ENCODE results near the gene NTM.
"Not testable (repeated sequence)": the region's sequence is repeated elsewhere in the genome, so short reads cannot be mapped to it uniquely, and the experiment has no call there.

The NTM gene

DNA sequence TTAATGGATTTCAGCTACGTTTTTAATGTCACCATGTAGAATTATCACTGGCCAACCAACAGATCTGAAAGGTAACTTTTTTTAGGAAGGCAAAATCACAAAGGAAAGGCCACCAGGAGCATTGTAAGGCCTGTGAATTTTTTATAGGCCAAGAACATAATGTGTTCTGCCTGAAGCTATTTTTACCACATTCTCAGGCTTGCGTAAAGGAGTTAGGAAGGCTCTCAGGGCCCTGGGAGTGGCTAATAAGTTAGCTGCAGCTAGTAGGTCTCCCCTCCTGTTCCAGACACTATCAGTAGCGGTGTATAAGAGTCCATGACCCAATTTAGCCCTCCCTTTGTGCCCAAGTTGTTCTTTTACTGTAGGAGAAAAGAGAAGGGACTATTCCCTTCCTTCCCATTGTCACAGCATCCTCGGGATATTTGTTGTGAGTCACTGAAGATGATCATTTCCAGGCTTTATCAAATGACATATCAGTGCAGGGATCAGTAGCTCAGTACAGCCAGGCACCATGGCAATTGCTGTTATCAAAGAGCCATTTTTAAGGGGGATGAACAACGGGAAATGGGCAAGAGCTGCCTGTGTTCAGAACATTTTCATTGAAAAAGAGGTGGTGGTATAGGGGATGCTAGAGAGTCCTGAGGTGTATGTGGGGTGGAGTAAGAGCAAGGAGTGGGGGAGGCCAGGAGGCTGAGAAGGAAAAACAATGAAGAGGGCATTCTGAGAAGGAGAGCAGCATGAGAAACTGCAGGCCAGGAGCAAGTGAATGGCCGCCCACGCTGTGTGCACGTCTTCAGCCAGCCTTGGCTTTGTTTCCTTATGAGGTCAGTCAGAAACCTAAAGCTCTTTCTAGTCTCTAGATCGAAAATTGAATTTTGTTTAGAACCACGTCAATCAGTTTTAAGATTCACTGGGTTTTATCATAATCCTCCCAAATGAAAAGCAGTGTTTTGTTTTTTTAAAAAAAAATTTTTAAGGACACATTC lies 940.3 kb downstream of the NTM start:
- no peak for DNase-seq

DNA sequence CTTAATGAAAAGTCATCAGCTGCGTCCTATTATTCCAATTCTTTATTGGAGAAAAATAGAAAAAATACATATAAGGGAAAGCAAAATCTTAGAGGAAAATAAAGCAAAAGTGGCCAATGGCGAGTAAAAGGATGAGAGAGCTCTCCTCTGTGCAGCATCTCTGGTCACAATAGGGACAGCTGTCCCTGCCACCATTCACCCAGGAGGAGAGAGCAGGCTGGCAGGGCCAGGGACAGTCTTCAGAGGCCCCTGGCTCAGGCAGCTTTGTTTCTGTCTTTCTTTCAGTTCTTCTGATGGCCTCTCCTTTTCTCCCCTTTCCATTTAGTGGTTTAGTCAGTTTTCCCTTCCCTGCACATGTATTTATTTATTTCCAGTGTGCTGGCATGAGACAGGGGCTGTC lies 941.3 kb downstream of the NTM start:
- no peak for DNase-seq

- no peak for DNase-seq
These were observed 941.7 kb downstream of the NTM start for GRCh38 chr11:132312161-132312560.

DNA sequence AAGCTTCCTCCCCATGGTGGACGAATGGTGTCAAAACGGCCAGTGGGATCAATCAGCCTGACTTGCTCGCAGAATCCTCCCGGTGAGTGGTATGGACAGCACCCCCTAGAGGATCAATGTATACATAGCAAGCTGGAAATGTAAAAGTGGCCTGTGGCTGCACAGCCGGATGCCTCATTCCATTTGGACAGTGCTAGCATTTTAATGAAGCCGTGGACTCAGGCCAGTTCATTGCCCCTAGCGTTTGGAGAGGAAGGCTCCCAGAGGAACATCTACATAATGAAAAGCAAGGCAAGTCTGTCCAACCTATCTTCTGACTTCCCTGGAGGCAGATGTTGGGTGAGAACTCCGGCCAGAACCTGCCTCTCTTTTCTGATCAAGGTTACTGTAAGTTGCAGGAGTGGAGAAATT lies 942.3 kb downstream of the NTM start:
- DNase-seq, result no peak

GRCh38 chr11:132314911-132315455 lies 944.6 kb downstream of the NTM start:
- DNase-seq, result no peak

- DNase-seq, result no peak
These were observed 945.3 kb downstream of the NTM start for GRCh38 chr11:132315696-132316095.

GRCh38 chr11:132318421-132319157 lies 948.2 kb downstream of the NTM start:
- DNase-seq, result no peak

GRCh38 chr11:132319419-132319818 lies 949.0 kb downstream of the NTM start:
- DNase-seq, result not testable (repeated sequence)

GRCh38 chr11:132330515-132330914 lies 960.1 kb downstream of the NTM start:
- no peak for DNase-seq

- no peak for DNase-seq
These were observed 962.1 kb downstream of the NTM start for GRCh38 chr11:132332521-132332920.

- no peak for DNase-seq
These were observed 964.4 kb downstream of the NTM start for GRCh38 chr11:132334769-132335280.

DNA sequence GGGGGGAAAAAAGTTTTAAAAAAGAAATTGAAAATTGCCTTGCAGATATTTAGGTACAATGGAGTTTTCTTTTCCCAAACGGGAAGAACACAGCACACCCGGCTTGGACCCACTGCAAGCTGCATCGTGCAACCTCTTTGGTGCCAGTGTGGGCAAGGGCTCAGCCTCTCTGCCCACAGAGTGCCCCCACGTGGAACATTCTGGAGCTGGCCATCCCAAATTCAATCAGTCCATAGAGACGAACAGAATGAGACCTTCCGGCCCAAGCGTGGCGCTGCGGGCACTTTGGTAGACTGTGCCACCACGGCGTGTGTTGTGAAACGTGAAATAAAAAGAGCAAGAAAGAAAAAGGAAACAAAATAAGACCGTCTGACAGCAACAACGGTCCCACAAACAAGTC lies 964.9 kb downstream of the NTM start:
- DNase-seq, result no peak

DNA sequence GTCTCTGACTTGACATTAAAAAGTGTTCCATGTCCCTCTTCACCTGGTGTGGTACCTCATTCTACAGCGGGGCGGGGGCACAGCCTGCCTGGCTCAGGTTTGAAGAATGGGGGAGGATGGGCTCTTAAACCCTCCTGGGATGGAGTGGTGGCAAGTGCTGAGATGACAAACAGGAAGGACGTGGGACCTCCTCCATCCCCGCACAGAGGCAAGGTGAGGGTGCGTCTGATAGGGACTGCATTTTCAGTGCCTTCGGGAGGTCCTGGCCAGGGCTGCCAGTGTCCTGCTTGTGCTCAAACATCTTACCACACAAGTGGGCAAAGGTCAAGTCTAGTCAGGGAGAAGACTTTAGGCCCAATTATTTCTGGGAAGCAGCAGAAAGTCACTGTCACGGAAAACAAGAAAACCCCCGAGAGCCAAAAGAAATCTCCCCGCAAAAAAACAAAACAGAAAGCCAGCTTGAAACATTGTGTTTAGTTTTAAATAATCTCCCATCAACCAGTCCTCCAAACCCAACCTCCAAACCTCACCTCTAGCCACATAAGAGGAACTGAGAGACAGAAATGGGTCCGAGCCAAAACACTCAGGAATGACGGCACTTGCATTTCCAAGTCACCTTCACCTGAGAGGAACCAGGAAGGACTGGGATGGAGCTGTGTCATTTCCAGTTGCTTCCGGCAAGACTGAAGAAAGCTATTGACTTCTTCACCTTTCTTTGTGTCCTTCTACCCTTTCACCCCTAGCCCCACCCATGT lies 966.5 kb downstream of the NTM start:
- DNase-seq, result no peak

GRCh38 chr11:132337819-132338416 lies 967.5 kb downstream of the NTM start:
- no peak for DNase-seq

GRCh38 chr11:132342408-132342807 lies 972.0 kb downstream of the NTM start:
- no peak for DNase-seq

- no peak for DNase-seq
These were observed 973.2 kb downstream of the NTM start for GRCh38 chr11:132343445-132344175.

DNA sequence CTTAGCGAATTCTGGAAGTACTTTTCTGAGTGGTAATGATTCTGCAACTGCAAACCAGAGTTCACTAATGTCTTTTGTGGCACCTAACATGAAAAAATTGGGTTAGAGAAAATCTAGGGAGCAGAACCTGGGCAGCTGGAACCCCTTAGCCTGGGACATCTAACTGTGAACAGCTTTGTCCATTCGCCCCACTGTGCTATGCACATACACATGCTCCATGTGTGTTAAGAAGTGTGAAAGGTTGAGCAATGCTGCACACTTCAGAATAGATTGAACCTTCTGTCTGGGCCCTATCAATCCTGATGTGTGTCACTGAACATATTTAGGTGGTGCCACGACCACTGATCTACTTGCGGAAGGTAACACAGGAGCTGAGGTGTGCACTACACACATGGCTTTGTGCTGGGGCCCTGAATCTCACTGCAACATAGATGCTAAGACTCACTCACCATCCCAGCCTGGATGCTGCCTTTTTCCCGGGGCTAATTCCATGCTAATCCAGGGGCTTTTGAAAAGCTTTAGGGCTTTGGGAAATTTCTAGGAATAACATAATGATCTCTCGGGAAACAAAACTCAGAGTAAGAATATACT lies 976.2 kb downstream of the NTM start:
- no peak for DNase-seq

DNA sequence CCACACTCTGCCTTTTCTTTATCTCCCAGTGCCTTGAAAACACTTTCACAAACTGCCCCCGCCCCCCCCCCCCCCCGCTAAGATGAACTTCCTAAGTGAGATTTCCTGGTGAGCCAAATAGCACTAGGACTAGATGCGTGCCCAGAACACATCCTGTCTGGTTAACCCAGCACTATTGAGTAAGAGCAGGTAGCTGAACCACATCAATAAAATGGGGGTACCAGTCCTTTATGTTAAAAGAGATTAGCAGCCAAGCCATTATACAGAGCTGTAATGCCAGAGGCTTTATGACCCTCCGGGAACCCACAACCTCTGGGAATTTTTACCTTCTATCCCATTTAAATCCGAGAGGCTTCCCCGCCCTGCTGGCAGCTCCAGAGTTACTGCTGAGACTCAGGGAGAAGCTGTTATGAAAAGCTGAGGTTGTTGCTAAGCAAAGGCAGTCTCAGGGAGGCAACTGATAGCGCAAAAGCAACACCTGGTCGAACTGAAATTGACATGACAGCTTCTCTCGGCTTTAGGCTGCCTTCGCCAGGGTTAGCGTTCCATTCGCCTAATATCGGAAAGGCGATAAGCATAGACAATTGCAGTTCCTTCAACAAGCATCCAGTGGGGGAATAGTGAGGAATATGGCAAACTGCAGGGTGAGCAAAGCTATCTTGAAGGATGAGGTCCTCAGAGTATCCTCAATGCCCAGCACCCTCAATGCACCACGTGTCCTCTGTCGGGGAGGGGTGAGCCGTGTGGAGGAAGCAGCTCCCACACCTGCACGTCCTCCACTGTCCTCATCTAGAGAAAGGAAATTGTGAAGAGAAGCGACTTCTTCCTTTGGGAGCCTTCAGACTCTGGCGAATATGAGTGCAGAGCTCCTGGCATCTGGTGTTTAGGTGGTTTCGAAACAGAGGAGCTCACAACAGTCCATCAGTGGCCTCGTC lies 977.0 kb downstream of the NTM start:
- no peak for DNase-seq

DNA sequence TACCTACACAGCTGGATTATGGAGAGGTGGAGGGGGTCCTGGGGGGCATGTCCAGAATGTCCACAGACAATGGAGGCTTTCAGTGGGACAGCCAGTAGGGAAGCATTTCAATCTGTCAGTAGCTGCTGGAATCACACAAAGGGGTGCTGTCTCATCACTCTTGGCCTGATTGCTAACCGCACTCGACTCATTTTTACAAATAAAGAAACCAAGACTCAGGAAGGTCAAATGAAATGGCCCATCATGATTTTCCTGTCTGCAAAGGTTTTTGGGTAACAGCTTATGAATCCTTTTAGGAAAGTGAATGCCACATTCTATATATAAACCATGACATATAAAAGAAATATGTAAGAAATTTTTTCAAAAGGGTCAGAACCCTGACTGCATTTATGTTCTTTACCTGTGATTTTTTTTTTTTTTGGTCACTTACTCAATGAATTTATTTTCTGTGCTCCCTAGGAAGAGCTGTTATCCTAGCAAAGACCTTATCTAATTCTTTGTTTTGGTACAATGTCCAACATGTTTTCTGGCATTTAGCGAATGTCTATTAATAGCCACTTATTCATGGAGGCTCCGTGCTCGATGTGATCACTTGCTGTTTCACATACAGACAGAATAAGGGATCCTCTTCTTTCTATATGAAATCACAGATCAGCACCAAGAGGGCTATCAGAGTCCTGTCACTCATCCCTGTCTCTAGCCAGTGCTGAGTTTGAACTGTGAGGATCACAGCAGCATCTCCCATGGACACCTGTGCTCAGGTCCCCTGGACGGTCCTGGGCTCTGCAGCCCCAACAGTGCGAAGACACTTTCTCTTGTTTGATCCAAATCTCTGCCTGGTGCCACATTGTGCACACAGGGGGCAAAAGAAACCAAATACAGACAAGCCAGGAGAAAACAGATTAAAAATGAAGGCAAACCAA lies 979.7 kb downstream of the NTM start:
- no peak for DNase-seq
